GM18867 (cell line): ENCODE measurements around the gene RHOBTB3.
A peak's percentile ranks its signal among the peaks of the same experiment; 100 is the strongest.

Experiments
- ATAC-seq: cut with Tn5 transposase; IDR thresholded peaks from one replicate; pipeline ENCODE4 v1.9.1; 2021; ENCODE audit warnings: mild to moderate bottlenecking, moderate library complexity; ENCODE audit not compliant: unreplicated experiment

The RHOBTB3 gene

DNA sequence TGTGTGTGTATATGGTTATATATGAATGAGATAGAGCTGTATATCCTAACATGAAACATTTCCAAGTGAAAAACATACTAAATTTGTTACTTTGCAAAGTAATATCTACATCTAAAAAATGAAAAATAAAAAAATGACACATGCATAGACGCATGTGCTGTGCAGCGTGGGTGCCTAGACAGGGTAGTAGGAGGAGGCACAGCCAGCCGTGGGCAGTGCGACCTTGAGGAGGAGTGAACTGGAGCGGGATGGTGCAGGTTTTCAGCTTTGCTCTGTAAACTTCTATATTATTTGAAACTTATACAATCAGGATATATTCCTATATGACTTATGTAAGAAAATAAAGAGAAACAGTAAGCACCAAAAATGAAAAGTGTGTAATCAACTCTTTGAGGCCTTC lies 106.4 kb downstream of the RHOBTB3 start:
- no peak for ATAC-seq

DNA sequence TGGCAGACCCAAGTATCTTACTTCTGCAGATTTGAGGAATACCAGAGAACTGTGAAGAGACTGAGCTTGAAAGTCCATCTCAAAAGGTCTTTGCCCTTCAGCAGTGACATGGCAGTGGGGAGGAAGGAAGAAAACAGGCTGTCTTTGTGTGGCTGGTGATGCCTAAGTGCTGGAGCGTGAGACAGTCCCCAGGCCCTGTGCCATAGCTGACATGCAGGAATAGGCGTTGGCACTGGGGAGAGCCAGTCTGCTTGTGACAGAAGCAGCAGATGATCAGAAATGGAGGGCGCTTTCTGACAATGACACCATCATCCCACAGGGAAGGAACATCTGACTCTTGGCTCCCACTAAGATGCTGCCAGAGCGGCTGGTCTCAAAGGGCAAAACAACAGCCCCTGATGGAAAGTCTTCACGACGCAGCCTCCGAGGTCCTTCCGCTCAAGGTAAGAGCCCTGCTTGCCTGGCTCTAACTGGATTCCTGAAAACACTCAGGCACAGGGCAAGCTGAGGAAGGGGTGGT lies 106.9 kb downstream of the RHOBTB3 start:
- no peak for ATAC-seq

DNA sequence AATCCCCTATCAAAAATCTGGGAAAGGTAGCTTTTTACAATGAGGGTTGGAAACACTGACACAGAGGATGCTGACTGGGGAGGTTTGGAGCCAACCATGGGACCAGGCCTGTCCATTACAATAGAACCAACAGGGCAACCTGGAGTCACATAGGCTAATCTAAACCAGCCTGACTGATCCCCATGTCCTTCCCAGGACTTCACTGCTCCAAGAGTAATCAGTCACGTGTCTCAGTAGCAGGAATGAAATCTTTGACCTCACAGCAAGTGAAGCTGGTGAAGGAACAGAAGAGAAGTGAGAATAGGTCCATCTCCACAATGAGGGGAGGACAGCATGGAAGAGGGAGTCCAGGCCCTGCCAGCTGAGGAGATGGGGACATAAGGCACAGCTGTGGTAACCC lies 107.4 kb downstream of the RHOBTB3 start:
- no peak for ATAC-seq

GRCh38 chr5:95839658-95840057 lies 108.5 kb downstream of the RHOBTB3 start:
- no peak for ATAC-seq

- no peak for ATAC-seq
Measured at GRCh38 chr5:95840956-95841705, 110.0 kb downstream of the RHOBTB3 start.

- ATAC-seq, result no peak
Measured at GRCh38 chr5:95841914-95842812, 111.0 kb downstream of the RHOBTB3 start.

DNA sequence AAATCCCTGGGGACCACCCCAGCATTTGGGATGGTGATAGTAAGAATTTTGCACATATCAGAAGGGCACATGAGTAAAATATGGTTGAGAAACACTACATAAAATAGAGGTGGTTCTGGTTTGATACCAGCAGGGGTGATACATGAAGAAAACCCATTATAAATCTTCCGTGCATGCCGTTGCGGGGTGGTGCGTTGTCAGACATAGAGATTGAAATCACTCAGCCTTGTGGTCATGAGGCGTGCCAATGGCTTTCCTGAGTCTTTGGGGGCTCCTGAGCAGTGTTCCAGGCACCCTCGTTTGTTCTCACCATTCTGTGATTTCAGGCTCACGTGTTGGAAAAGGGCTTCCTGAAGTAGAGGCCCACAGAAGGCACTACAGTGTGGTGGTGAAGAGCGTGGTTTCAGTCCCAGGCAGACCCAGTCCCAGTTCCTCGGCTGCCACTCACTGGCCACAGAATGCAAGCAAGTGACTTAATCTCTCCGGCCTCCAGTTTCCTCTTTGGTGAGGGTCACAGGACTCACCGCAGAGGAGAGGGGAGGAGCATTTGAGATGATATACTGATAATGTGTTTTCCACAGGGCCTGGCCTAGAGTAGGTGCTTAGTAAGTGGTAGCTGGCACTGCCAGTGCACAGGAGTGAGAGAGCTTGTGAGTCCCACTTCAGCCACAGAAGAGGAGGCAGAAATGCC lies 111.9 kb downstream of the RHOBTB3 start:
- peak; percentile 94 for ATAC-seq

- ATAC-seq, result no peak
Measured at GRCh38 chr5:95843733-95844223, 112.6 kb downstream of the RHOBTB3 start.

- no peak for ATAC-seq
Measured at GRCh38 chr5:95845391-95845790, 114.3 kb downstream of the RHOBTB3 start.
